GM21528 (cell line): Measurements from ENCODE around the gene CCL23.
"Not testable (repeated sequence)": the region's sequence is repeated elsewhere in the genome, so short reads cannot be mapped to it uniquely, and the experiment has no call there.

Source experiments
- ATAC-seq: cut with Tn5 transposase; IDR thresholded peaks from one replicate; pipeline ENCODE4 v1.9.1; 2021; ENCODE audit warnings: mild to moderate bottlenecking, moderate library complexity; ENCODE audit not compliant: unreplicated experiment, low FRiP score

The CCL23 gene

GRCh38 chr17:36017799-36018198 lies at the start of gene CCL23:
CCL23 (minus strand) TSS chr17:36017972; CDS start chr17:36017897, 75 bp downstream.
- no peak for ATAC-seq

GRCh38 chr17:36066365-36066985 lies 48.7 kb upstream of the CCL23 start:
- ATAC-seq: no peak

- no peak for ATAC-seq
These were observed 46.2 kb upstream of the CCL23 start, which contains the start of gene CCL18 for GRCh38 chr17:36063786-36064541. CCL18 (plus strand) TSS chr17:36064272; CDS start chr17:36064343, 71 bp downstream.

- no peak for ATAC-seq
These were observed 43.0 kb upstream of the CCL23 start for GRCh38 chr17:36060816-36061215.

GRCh38 chr17:36059406-36059805 lies 41.6 kb upstream of the CCL23 start:
- no peak for ATAC-seq

GRCh38 chr17:36057911-36058310 lies 40.1 kb upstream of the CCL23 start:
- ATAC-seq: no peak

GRCh38 chr17:36055921-36056520 lies 38.2 kb upstream of the CCL23 start:
- no peak for ATAC-seq

GRCh38 chr17:36055171-36055570 lies 37.4 kb upstream of the CCL23 start:
- no peak for ATAC-seq

GRCh38 chr17:36049643-36050042 lies 31.9 kb upstream of the CCL23 start:
- no peak for ATAC-seq

- no peak for ATAC-seq
These were observed 30.3 kb upstream of the CCL23 start for GRCh38 chr17:36048066-36048465.

- ATAC-seq: no peak
These were observed 18.5 kb upstream of the CCL23 start for GRCh38 chr17:36036235-36036634.

GRCh38 chr17:36034127-36034526 lies 16.4 kb upstream of the CCL23 start:
- no peak for ATAC-seq

GRCh38 chr17:36030956-36031355 lies 13.2 kb upstream of the CCL23 start:
- no peak for ATAC-seq

GRCh38 chr17:36027761-36028160 lies 10.0 kb upstream of the CCL23 start:
- no peak for ATAC-seq

GRCh38 chr17:36024106-36024869 lies 6.5 kb upstream of the CCL23 start:
- no peak for ATAC-seq

GRCh38 chr17:36019423-36019822 lies 1.7 kb upstream of the CCL23 start:
- ATAC-seq: no peak

GRCh38 chr17:36016555-36016954 lies 1.2 kb downstream of the CCL23 start:
- no peak for ATAC-seq

- ATAC-seq: not testable (repeated sequence)
These were observed 1.9 kb downstream of the CCL23 start for GRCh38 chr17:36015895-36016294.

- ATAC-seq: no peak
These were observed 2.8 kb downstream of the CCL23 start for GRCh38 chr17:36014946-36015345.

- no peak for ATAC-seq
These were observed 6.6 kb downstream of the CCL23 start for GRCh38 chr17:36011201-36011600.
